ENCODE measurements around the gene PLSCR1. TPM values are rescaled to one million over a fixed set of nuclear protein-coding genes. Genes with fewer than 3 reads are reported as not detected.

PLSCR1 gene
- total RNA-seq, 1 experiment from 2014 or later = 62.8 TPM

DNA sequence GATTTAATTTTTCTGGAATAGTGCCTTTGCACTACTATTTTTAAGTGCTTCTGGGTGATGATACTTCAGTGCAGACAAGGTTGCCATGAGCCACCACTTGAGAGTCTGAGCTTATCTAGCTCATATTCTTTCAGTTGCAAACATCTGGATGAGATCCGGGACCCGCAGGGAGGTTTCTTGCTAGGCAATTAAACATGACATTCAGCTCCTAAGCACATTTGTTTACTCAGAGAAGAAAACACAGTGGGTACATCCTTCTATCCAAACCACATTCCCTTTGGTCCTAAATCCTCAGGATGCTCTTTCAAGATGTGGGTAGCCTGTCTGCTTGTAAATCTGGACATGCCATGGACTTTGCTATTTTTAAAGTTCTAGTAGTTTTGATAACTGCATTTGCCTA is 12.0 kb downstream of the PLSCR1 start:
- BruUV-seq (replicated peaks) = no TSS peak
- TF ChIP-seq, protein P1, sequence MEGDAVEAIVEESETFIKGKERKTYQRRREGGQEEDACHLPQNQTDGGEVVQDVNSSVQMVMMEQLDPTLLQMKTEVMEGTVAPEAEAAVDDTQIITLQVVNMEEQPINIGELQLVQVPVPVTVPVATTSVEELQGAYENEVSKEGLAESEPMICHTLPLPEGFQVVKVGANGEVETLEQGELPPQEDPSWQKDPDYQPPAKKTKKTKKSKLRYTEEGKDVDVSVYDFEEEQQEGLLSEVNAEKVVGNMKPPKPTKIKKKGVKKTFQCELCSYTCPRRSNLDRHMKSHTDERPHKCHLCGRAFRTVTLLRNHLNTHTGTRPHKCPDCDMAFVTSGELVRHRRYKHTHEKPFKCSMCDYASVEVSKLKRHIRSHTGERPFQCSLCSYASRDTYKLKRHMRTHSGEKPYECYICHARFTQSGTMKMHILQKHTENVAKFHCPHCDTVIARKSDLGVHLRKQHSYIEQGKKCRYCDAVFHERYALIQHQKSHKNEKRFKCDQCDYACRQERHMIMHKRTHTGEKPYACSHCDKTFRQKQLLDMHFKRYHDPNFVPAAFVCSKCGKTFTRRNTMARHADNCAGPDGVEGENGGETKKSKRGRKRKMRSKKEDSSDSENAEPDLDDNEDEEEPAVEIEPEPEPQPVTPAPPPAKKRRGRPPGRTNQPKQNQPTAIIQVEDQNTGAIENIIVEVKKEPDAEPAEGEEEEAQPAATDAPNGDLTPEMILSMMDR (IDR thresholded peaks at IDR 0.05; ENCODE audit: unreplicated experiment) = no peak
- CTCF ChIA-PET = interaction anchor here (0.5 to 1.1 kb wide), 2 partner anchors 9 to 15 kb away, joined by 3 read pairs; no protein-coding TSS in a partner anchor
- POLR2A ChIA-PET = interaction anchor here (0.8 to 5.9 kb wide), 4 partner anchors 12 to 38 kb away, joined by 3 to 33 read pairs (median 3); partner anchors contain the start of gene PLSCR1
- H3K36me3 Mint-ChIP-seq (ENCODE audit: insufficient read depth, unreplicated experiment) = peaks cover 78% of the 10 kb centered on the region
- no peaks in the 10 kb centered on the region for H3K27me3 Mint-ChIP-seq (ENCODE audit: insufficient read depth, unreplicated experiment)
- peaks cover 22% of the 10 kb centered on the region for H3K4me1 Mint-ChIP-seq (ENCODE audit: insufficient read depth, unreplicated experiment)
- DNase-seq (ENCODE audit: unreplicated experiment) = no peak
- H3K27ac Mint-ChIP-seq (ENCODE audit: low read depth, unreplicated experiment) = no peak overlapping the region
- H3K9me3 Mint-ChIP-seq (ENCODE audit: unreplicated experiment) = no peaks in the 10 kb centered on the region
- intact Hi-C loops (cut with micrococcal nuclease) = no loop called here
- no peak overlapping the region for H3K4me3 Mint-ChIP-seq (ENCODE audit: unreplicated experiment)

GRCh38 chr3:146530609-146531008 is 13.8 kb downstream of the PLSCR1 start:
- no peak for DNase-seq (ENCODE audit: unreplicated experiment)
- peak overlapping the region; percentile 4 for H3K27ac Mint-ChIP-seq (ENCODE audit: low read depth, unreplicated experiment)
- intact Hi-C loops (cut with micrococcal nuclease) = no loop called here
- no peaks in the 10 kb centered on the region for H3K9me3 Mint-ChIP-seq (ENCODE audit: unreplicated experiment)
- H3K4me3 Mint-ChIP-seq (ENCODE audit: unreplicated experiment) = no peak overlapping the region
- ChIA-PET POLR2A (interaction anchor here (0.7 to 1.1 kb wide), 2 partner anchors 13 to 1200 kb away, joined by 4 read pairs; no protein-coding TSS in a partner anchor), CTCF (no interaction called here)
- H3K36me3 Mint-ChIP-seq (ENCODE audit: insufficient read depth, unreplicated experiment) = peaks cover 83% of the 10 kb centered on the region
- H3K4me1 Mint-ChIP-seq (ENCODE audit: insufficient read depth, unreplicated experiment) = peaks cover 13% of the 10 kb centered on the region
- TF ChIP-seq, protein P1 (IDR thresholded peaks at IDR 0.05; ENCODE audit: unreplicated experiment) = no peak
- BruUV-seq (replicated peaks) = no TSS peak
- no peaks in the 10 kb centered on the region for H3K27me3 Mint-ChIP-seq (ENCODE audit: insufficient read depth, unreplicated experiment)

GRCh38 chr3:146529021-146529420 is 15.4 kb downstream of the PLSCR1 start:
- TF ChIP-seq, protein P1 (IDR thresholded peaks at IDR 0.05; ENCODE audit: unreplicated experiment) = no peak
- POLR2A ChIA-PET = no interaction called here
- Mint-ChIP-seq H3K9me3 (ENCODE audit: unreplicated experiment) (no peaks in the 10 kb centered on the region), H3K4me1 (ENCODE audit: insufficient read depth, unreplicated experiment) (peaks cover 5% of the 10 kb centered on the region), H3K36me3 (ENCODE audit: insufficient read depth, unreplicated experiment) (peaks cover 83% of the 10 kb centered on the region), H3K27ac (ENCODE audit: low read depth, unreplicated experiment) (no peak overlapping the region), H3K27me3 (ENCODE audit: insufficient read depth, unreplicated experiment) (no peaks in the 10 kb centered on the region), H3K4me3 (ENCODE audit: unreplicated experiment) (no peak overlapping the region)
- DNase-seq (ENCODE audit: unreplicated experiment) = peak; percentile 51
- intact Hi-C loops (cut with micrococcal nuclease) = no loop called here
- CTCF ChIA-PET = interaction anchor here (0.6 to 1.6 kb wide), 3 partner anchors 16 to 109 kb away, joined by 3 to 4 read pairs (median 3); no protein-coding TSS in a partner anchor
- BruUV-seq (replicated peaks) = no TSS peak

GRCh38 chr3:146524961-146525360 is 19.4 kb downstream of the PLSCR1 start:
- TF ChIP-seq, protein P1 (IDR thresholded peaks at IDR 0.05; ENCODE audit: unreplicated experiment) = no peak
- no peaks in the 10 kb centered on the region for H3K9me3 Mint-ChIP-seq (ENCODE audit: unreplicated experiment)
- peaks cover 81% of the 10 kb centered on the region for H3K36me3 Mint-ChIP-seq (ENCODE audit: insufficient read depth, unreplicated experiment)
- ChIA-PET POLR2A (interaction anchor here (0.9 kb wide), 1 partner anchor 9 kb away, joined by 3 read pairs; no protein-coding TSS in a partner anchor), CTCF (interaction anchor here (1.2 kb wide), 1 partner anchor 19 kb away, joined by 4 read pairs; no protein-coding TSS in a partner anchor)
- intact Hi-C loops (cut with micrococcal nuclease) = no loop called here
- no peaks in the 10 kb centered on the region for H3K4me1 Mint-ChIP-seq (ENCODE audit: insufficient read depth, unreplicated experiment)
- BruUV-seq (replicated peaks) = no TSS peak
- H3K4me3 Mint-ChIP-seq (ENCODE audit: unreplicated experiment) = no peak overlapping the region
- no peak overlapping the region for H3K27ac Mint-ChIP-seq (ENCODE audit: low read depth, unreplicated experiment)
- H3K27me3 Mint-ChIP-seq (ENCODE audit: insufficient read depth, unreplicated experiment) = no peaks in the 10 kb centered on the region
- DNase-seq (ENCODE audit: unreplicated experiment) = no peak

All from MCF 10A (cell line).